HG03280 (cell line): ENCODE measurements around the gene KLK8.
"Not testable (repeated sequence)": the region's sequence is repeated elsewhere in the genome, so short reads cannot be mapped to it uniquely, and the experiment has no call there.

Experiments
- ATAC-seq: cut with Tn5 transposase; IDR thresholded peaks from one replicate; pipeline ENCODE4 v1.9.1; 2021; ENCODE audit warnings: mild to moderate bottlenecking, moderate library complexity; ENCODE audit not compliant: unreplicated experiment

The KLK8 gene

GRCh38 chr19:50984416-50984815, 17.0 kb downstream of the KLK8 start:
- ATAC-seq = not testable (repeated sequence)

- ATAC-seq = no peak
Measured at GRCh38 chr19:50983625-50984292, 17.6 kb downstream of the KLK8 start, which contains the start of gene KLK7. TSS of gene KLK7 (minus strand) at chr19:50983917. CDS start at chr19:50982399, 1,518 bp downstream.

- no peak for ATAC-seq
Measured at GRCh38 chr19:50982186-50982585, 19.2 kb downstream of the KLK8 start.

DNA sequence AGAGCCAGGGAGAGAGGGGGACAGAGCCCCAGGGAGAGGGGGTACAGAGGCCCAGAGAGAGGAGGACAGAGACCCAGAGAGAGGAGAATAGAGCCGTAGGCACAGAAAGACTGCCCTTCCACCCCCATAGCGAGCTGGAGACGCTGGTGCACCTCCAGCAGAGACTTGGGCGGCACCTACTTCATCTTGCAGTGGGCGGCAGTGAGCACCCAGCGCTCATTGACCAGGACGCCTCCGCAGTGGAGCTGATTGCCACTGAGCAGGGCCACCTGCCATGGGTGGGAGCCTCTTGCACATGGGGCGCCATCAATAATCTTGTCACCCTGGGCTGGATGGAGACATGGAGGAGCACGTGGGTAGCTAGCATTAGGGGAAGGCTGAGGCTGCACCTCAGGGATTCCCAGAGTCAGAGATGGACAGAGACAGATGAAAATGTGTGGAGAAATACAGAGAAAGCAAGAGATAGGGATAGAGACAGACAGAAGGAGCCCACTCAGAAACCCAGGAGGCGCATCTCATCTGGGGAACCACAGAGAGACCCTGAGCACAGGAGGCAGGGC, 19.7 kb downstream of the KLK8 start:
- ATAC-seq = no peak

DNA sequence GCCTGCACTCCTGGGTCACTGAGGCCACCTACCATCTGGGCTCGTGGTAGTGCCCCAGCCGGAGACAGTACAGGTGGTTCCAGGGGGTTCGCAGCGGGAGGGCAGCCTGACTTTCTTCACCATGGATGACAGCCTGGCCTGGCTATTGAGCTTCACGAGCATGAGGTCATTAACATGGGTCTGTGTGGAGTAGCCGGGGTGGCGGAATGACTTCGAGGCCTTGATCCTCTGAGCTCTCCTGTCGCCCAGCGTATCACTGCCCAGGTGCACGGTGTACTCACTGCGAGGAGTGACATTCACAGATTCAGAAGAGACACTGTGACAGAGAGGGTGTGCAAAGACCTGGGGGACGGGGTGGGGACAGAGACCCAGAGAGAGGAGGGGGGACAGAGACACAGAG, 21.2 kb downstream of the KLK8 start:
- ATAC-seq = no peak

DNA sequence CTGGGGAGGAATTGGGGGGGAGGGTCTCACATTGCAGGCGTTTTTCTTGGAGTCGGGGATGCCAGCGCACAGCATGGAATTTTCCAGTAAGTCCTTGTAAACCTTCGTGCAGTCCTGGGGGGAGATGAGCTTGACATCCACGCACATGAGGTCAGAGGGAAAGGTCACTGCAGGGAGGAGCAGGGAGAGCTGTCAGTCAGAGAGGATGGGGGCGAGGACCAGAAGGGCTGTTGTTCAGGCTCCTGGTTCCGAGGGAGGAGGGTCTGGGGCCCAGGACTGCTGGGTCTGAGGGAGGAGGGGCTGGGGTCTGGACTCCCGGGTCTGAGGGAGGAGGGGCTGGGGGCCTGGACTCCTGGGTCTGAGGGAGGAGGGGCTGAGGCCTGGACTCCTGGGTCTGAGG, 21.6 kb downstream of the KLK8 start:
- no peak for ATAC-seq

- no peak for ATAC-seq
Measured at GRCh38 chr19:50978772-50979390, 22.5 kb downstream of the KLK8 start.

- ATAC-seq = no peak
Measured at GRCh38 chr19:50977626-50978025, 23.8 kb downstream of the KLK8 start.

DNA sequence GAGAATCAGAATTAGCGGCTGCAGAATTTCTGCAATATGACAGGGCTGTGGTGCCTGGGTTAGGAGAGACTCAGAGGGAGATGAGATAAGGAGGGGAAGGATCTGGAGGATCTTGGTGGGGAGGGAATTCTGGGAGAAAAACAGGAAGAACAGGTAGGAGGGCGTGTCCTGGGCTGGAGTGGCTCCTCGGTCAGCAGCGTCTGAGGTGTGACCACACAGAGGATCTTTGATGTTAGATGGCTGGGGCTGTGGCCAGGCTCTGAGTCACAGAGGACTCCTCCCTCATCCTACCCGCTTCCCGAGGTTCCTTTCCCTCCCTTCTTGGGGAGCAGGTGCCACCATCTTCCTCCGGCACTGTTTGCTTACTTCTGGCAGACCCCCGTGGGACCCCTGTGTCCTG, 25.6 kb downstream of the KLK8 start:
- no peak for ATAC-seq

DNA sequence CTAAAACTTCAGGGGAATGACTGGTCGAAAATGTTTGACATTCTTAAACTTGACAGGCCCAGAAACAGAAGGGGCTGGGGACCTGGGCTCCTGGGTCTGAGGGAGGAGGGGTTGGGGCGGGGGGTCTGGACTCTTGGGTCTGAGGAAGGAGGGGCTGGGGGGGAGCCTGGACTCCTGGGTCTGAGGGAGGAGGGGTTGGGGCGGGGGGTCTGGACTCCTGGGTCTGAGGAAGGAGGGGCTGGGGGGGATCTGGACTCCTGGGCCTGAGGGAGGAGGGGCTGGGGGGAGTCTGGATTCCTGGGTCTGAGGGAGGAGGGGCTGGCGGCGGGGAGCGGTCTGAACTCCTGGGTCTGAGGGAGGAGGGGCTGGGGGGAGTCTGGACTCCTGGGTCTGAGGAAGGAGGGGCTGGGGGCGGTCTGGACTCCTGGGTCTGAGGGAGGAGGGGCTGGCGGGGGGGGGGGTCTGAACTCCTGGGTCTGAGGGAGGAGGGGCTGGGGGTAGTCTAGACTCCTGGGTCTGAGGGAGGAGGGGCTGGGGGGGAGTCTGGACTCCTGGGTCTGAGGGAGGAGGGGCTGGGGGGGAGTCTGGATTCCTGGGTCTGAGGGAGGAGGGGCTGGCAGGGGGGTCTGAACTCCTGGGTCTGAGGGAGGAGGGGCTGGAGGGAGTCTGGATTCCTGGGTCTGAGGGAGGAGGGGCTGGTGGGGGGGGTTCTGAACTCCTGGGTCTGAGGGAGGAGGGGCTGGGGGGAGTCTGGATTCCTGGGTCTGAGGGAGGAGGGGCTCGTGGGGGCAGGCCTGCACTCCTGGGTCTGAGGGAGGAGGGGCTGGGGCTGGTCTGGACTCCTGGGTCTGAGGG, 26.5 kb downstream of the KLK8 start:
- ATAC-seq = no peak

DNA sequence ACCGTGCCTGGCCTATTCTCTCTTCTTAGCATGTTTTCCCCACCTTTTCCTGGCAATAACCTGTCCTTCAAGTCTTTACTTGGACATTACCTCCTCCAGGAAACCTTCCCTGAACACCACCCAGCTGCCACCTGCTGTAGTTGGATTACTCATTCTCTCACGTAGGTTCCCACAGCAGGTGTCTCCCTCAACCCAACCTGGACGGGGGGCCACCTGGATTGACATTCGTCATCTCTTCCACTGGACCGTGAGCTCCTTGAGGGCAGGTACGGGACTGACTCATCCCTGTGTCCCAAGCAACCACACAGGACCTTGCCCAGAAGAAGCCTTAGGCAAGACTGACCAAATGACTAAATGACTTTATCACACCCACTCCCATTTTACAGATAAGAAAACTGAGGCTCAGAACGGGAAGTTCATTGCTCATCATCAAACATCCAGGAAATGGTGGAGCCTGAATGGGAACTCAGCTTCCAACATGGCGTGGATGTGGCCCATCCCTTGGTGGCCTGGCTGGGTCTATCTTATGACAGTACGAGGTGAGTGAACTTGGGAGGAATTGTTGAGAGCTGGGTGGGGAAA, 28.5 kb downstream of the KLK8 start:
- no peak for ATAC-seq

DNA sequence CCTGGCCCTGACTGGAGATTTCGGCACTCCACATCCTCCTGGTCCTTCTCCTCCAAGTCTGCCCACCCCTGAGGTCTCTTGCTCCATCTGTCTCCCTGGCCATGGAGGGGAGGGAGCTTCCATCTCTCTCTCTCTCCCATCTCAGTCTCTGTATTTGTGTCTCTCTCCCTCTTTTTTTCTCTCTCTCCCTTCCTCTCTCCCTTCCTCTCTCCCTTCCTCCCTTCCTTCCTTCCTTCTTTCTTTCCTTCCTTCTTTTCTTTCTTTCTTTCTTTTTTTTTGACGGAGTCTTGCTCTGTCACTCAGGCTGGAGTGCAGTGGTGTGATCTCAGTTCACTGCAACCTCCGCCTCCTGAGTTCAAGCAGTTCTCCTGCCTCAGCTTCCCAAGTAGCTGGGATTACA, 31.6 kb downstream of the KLK8 start:
- ATAC-seq = not testable (repeated sequence)

DNA sequence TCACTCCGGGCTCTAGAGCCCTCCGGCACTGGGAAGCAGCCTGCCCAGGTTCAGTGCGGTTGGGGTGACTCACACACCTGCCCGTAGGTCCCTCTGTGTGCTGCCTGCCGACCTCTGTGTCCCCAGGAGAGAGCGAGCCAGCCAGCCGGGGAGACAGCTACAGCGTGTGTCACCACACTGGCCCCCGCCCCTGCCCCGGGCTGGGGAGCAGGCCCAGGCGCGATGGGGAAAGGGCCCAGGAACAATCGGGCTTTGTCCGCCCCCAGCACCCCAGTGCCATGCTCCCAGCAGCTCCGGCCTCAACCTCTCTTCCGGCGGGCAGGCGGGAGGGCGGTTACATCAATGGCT, 32.0 kb downstream of the KLK8 start, which contains the start of gene KLK6:
Gene KLK6 (minus strand): TSS at position 179 of the 348 bp plus-strand sequence. CDS start 1,487 bp downstream, outside the sequence.
- no peak for ATAC-seq

DNA sequence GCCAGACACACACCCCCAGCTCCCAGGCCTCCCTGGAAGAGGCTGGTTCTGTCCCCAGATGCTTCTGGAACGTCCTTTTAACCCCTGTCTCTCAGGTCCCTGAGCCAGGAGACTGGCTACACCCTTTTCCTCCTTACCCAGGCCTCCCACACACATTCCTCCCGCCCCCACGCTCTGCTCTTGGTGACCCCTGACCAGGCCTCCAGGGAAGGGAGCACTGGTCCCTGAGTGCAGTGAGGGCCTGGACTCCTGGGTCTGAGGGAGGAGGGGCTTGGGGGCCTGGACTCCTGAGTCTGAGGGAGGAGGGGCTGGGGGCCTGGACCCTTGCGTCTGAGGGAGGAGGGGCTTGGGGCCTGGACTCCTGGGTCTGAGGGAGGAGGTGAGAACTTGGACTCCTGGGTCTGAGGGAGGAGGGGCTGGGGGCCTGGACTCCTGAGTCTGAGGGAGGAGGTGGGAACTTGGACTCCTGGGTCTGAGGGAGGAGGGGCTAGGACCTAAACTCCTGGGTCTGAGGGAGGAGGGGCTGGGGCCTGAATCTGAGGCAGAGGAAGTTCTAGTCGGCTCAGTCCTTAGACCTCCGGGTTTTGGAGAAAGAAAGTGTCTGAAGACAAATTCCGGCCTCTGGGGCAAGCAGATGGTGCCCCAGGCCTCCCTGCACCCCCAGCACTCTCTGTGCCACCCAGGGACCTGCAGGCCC, 32.5 kb downstream of the KLK8 start:
- no peak for ATAC-seq

DNA sequence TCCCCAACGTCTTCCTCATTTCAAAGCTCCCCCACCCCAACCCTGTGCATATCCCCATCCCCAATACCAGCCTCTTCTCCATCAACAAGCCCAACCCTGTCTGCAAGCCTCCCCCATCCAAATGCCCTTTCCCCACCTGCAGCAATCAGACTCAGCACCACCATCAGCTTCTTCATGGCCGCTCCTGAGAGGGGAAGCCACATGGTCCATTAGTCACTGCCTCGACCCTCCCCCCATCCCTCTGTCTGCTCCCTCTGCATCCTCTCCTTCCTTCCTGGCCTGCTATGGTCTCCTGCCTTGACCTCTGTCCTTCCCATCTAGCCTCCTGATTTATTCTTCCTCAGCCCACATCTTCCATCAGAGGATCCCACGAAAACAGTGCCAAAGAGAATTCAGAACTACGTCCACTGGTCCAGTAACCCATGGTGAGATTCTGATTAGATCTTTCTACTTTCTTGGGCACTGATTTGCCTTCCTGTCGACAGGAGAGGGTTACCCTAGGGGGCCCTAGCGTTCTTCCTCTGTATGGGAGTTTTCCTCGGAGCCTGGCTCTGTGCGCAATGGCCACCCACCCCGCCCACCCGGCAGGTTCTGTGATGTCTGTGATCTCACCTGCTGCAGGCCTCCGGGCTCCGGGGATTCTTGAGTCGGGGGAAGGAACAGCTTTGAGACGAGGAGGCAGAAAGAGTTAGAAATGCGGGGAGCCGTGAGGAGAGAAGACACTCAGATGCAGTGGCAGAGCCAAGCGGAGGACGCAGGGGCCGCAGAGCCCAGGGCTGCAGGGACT, 33.3 kb downstream of the KLK8 start:
- ATAC-seq = no peak

DNA sequence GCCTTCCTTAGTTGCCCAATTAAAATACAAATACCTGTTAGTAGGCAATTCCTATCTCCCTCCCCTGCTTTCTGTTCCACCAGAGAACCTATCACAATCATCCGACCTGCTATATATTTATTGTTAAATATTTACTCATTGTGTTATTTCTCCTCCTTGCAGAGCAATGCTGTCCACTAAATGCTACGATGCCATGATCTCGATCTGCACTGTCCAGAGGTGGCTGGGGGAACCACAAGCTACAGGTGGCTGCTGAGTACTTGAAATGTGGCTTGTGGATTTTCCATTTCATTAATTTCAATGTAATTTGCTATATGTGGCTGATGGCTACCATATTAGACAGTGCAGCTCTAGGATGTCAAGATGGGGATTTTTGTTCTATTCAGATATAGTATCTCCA, 37.1 kb downstream of the KLK8 start:
- no peak for ATAC-seq

- no peak for ATAC-seq
Measured at GRCh38 chr19:50963381-50963780, 38.0 kb downstream of the KLK8 start.

DNA sequence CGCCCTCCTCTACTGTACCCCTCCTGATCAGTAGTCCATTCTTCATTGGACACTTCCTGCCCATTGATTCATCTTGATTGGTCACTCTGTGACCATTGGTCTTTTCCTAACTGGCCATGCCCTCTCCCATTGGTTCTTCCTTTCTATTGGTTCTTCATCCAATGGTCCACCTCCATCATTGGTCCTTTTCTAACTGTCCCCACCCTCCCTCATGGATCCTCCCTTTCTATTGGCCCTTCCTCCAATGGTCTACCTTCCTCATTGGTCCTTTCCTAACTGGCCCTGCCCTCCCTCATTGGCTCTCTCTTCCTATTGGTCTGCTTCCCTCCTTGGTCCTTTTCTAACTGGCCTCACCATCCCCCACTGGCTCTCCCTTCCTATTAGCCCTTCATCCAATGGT, 39.2 kb downstream of the KLK8 start:
- ATAC-seq = no peak

GRCh38 chr19:50959731-50960500, 41.5 kb downstream of the KLK8 start:
- no peak for ATAC-seq
